ENCODE measurements around the gene LEMD2. TPM values are rescaled to one million over a fixed set of nuclear protein-coding genes. Genes with fewer than 3 reads are reported as not detected.

The LEMD2 gene
- 56.8 and 74.5 TPM in 2 replicates for total RNA-seq

DNA sequence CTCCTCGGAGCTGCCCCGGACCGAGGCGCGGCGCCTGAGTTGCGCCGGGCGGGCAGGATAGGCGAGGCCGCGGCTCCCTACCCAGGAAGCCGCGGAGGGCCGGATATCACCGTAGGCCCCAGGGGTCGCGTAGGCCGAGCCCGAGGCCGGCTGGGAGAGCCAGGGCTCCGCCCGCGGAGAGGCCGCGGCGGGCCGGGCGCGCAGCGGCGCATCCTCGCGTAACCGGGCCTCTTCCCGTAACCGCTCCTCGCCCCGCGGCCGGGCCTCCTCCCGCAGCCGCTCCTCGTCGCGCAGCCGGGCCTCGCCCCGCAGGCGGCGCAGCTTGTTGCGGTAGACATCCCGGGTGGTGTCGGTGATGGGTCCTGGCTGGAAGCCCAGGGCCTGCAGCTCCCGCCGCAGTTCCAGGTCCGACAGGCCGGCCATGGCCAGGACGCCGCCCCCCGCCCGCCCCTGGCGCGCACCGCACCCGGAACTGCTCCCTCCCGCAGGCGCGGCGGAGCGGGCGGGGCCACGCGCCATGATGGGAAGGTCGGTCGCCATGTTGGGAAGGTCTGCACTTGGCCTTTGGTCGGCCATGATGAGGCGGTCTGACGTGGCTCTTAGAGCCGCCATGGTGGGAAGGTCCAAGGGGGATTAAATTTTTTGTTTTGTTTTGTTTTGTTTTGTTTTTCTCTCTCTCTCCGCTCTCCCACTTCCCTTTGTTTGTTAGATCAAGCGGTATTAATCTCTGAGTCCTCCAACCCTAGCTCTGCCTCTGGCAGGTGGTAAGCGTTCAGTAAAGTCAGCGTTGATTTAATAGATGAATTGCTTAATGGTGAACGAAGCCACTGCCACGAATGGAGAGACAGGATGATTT is at the start of gene LEMD2:
TSS of gene LEMD2 (minus strand) at position 437 of the 856 bp plus-strand sequence. CDS start at position 423, 14 bp downstream.

DNA sequence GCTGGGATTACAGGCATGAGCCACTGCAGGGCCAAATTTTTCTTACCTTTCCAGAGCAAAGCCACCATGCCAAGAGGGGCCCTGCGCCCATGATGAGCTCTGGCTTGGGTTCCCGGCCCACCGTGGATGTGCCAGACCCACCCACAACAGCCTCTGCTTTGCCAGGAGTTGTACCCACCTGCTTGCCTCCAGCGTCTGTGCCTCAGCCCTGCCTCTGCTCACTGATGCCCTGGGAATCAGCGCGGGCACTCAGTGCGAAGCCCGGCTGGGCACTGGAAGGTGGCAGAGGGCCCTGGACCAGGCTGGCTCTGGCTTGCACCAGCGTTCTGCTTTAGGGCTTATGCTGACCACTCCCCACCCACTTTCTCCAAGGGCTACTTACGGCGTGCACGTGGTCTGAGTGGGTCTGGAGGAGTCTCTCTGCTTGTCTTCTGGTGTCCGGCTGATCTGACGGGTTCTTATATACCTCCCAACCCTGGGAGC is 14.7 kb upstream of the LEMD2 start, which contains the start of gene MLN:
TSS of gene MLN (minus strand) at position 433 of the 483 bp plus-strand sequence. CDS start 2,840 bp downstream, outside the sequence.

DNA sequence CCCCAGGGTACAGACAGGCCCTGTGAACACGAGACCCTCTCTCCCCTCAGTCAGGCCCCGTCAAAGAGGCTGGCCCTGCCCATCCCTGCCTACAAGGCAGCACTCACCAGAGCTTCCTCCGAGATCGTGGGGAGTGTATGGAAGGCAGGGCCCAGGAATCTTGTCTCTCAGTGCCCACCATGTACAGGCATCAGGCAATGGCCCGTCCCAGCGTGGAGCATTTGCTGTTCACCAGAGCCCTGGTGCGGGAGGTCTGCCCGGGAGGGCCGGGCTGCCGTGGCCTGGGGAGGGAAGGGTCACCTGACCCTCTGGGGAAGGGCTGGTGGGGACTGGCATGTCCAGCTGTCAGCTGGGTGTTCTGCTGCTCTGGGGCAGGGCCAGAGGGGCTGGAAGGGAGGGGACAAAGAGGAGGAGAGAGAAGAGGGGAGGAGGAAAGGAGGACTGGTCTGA is 42.3 kb downstream of the LEMD2 start, which contains the start of gene IP6K3:
TSS of gene IP6K3 (minus strand) at position 255 of the 450 bp plus-strand sequence. CDS start 11,429 bp downstream, outside the sequence.

Other genes starting within 250 kb of the LEMD2 start
- 14.5 and 17.6 TPM in 2 replicates for gene BAK1, start 208.9 kb downstream of the LEMD2 start, total RNA-seq
- 24.6 and 135 TPM in 2 replicates for gene ITPR3, start 167.8 kb downstream of the LEMD2 start, total RNA-seq
- 15.3 and 15.7 TPM in 2 replicates for gene UQCC2, start 77.4 kb downstream of the LEMD2 start, total RNA-seq
- gene IP6K3, start 42.2 kb downstream of the LEMD2 start, total RNA-seq, result 0.03 and 0.20 TPM in 2 replicates
- gene MLN, start 14.9 kb upstream of the LEMD2 start, total RNA-seq, result not detected in 2 replicates